NCI-H446 (cell line): Measurements from ENCODE around the gene NTNG2.

Experiments
- DNase-seq, 2 experiments: peaks; one replicate each; lab custom pipeline; 2025; lab: John Stamatoyannopoulos, UW

NTNG2 gene

DNA sequence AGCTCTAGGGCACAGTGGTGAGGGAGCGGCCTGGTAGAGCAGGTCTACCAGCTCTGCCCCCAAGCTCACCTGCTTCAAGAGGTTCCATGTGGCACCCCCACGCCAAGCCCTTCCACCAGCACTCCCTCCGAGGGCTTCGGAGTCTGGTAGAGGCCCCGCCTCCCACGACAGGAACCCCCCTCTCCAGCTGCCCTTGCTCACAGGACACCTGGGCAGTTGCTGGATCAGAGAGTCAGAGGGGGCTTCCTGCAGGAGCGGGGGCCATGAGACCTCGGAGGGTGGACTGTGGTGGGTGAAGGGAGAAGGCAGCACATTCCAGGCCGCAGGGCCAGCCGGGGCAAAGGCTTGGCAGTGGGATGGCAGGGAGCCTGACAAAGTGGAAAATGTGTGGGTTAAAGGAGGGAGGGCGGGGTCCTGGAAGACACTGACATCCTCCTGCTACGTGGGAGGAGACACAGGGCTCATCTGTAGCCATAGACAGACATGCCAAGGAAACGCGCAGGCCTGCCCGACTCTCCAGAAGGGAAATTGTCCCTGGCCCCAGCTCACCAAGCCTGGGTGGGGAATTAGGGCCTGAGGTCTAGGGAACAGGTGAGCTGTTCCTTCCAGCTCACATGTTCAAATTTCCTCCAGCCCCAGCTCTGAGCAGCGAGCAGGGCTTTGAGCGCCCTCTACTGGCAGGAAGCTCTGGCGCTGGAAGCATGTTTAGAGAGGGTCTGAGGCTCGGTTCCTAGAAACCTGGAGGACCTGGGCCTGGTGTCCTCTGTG, 74.2 kb downstream of the NTNG2 start:
- DNase-seq = peak; percentile 33 to 67

DNA sequence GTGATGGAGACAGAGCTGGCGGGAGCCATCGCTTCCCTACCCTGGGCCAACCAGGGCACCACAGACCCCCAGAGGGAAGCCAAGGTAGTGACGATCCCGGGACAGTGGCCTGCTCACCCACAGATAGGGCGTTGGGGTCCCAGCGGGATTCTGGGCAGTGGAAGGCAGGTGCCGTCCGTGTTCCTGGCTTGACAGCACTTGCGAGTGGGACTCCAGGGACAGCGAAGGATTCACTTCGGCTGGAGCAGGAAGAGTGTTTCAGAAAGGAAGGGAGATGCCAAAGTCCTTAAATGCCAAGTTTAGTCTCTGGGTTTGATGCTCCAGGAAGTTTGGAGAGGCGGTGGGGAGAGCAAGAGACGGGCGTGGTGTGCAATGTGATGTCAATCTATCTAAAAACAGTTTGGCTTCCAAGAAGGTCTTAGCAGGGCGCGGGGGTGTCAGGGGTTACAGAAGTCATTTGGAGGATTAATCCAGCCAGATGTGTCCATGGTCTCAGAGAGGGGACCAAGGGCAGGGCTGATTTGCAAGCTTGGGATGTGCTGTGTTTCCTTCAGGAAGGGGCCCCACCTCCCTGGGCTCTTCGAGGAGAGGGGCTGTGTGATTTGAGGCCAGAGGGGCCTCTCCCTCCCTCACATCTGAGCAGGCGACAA, 74.9 kb downstream of the NTNG2 start:
- no peak for DNase-seq

DNA sequence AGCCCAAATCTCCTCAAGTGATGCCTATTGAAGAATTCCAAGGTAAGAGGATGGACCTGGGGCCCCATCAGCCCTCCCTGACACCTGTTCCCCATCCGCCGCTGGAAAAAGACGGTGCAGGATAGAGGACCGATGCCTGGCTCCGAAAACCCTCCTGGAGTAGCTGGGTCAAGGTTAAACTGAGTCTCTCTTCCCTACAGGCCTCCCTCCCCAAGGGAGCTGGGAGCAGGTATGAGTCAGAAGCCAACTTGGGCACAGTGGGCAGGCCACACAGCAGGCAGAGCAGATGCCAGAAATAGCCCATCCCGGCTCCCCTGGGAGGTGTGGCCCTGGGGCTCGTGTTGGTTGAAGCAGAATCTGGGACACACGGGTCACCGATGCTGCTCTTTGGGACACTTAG, 75.6 kb downstream of the NTNG2 start:
- DNase-seq = no peak

DNA sequence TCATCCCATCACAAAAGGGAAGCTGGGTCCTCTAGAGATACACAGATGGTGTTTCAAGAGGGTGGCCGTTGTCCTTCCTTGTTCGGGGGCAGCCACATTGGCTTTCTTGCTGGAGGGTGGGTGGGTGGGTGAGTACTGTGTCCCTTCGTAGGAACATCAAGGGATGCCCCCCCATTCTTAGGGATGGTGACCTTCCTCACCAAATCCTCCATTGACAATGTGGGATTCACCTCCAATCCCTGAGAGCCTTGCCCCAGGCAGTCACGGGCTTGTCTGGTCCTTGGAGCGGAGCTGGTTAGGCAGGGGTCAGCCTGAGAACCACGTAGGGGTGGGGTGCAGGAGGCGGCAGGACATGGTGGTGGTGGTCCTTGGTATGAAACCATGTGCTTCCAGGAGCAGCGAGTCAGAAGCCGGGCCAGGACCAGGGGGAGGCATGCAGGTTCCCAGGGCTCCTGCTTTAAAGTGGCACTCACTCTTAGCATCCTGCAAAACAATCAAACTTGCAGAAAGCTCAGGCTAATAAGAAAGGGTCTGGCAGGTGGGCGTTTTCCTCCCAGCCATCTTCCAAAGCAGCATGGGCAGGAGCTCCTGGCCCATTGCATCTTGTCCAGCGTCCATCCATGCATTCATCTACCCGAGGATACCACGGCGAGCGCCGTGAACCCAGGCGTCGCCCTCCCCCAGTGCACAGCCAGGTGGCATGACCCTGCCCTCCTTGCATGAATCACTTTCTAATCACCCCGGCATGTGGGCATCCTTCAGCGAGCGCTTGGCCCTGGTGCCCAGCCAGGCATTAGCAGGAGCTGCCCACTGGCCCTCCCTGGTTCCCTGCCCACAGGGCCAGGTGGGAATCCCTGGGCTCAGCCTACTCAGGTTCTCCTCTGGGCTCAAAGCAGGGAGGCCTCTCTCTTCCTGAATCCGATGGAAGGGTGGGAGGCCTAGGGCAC, 76.4 kb downstream of the NTNG2 start:
- DNase-seq = no peak

DNA sequence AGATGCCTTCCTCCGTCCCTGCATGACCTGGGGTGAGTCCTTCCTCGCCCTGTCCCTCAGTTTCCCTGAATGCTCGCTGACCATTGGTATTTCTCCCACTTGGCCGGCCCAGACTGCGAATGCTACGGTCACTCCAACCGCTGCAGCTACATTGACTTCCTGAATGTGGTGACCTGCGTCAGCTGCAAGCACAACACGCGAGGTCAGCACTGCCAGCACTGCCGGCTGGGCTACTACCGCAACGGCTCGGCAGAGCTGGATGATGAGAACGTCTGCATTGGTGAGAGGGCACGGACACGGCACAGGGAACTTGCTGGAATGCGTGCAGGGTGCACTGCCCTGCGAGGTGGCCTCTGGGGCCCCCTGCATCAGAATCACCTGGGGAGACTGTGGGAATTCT, 77.1 kb downstream of the NTNG2 start:
- no peak for DNase-seq

DNA sequence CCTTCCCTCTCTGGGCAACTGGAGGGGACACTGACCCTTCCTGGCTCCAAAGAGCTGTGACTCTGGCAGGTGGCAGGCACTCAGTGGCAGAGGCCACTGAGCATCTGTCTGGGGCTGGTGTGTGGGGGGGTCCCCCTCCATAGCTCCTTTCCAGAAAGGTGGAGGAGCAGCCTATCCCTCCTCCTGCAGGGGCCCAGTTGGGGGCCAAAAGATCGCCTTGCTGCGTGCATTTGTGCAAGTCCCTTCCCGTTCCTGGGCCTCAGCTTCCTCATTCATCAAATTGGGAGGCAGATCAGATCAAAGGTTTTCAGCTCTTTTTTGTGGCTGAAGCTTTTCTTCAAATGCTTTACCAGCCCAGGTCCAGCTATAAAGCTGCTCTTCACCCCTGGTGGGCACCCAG, 77.7 kb downstream of the NTNG2 start:
- no peak for DNase-seq

DNA sequence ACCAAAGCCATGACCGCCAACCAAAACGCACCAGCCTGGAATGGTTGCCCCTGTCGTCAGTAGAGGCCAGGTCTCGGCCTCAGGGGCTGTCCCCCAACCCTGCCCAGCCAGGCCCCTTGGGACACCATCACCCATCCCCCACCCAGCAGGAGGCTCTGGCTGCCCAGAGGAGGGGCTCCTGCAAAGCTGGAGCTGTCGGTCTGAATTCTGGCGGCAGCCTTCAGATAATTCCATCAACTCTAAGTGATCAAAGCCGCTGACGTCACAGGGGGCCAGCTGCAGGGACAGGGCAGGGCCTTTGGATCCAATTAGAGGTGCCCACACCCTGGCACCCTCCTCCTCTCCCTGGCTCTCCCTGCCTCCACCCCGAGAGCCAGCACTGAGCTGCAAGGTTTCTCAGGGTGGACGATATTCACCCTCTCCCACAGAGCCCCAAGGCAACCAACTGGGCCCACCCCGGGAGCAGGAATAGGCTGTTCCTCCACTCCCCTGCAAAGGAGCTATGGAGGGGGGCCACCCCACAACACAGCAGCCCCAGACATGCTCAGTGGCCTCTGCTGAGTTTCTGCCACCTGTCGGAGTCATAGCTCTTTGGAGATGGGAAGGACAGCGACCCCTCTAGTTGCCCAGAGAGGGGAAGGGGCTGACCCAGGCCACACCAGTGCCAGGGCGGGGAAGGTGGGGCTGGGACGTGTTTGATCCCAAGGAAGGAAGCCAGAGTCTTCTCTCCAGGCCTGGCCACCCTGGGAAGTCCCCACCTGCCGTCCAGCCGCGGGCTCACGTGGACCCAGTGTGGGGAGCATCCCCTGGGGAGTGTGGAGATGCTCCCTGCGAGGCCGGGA, 78.4 kb downstream of the NTNG2 start:
- DNase-seq = no peak

DNA sequence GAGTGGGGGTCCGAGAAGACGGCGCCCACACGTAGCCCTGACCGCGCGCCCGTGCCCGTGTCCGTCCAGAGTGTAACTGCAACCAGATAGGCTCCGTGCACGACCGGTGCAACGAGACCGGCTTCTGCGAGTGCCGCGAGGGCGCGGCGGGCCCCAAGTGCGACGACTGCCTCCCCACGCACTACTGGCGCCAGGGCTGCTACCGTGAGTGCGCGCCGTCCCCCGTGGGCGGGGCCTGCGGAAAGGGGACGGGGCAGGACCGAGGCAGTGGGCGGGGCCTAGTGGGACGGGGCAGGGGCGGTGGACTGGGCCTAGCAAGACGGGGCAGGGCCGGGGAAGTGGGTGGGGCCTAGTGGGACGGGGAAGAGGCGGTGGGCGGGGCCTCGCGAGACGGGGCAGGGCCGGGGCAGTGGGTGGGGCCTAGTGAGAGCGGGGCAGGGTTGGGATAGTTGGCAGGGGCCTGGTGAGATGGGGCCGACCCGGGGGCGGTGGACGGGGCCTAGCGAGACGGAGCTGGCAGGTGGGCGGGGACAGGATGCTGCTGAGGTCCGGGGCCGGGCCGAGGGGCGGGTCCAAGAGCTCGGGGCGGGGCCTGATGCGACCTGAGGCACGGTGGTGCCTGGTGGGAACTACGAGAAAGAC, 79.1 kb downstream of the NTNG2 start:
- DNase-seq = peak; percentile 9 to 68

DNA sequence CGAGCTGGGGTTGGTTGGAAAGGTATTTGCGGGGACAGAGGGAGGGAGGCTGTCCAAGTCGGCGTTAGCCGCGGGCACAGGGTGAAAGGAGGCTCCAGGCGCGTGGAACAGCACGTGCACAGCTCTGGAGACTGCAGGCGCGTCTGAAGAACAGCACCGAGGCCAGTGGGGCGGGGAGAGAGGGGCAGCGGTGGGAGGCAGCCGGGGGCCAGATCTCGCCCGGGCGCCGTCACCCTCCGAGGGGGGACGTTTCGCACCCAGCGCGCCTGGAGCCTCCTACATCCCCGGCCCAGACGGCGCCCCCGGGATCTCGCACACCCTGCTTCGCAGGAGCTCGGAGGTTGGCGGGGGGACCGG, 79.6 kb downstream of the NTNG2 start:
- no peak for DNase-seq

DNA sequence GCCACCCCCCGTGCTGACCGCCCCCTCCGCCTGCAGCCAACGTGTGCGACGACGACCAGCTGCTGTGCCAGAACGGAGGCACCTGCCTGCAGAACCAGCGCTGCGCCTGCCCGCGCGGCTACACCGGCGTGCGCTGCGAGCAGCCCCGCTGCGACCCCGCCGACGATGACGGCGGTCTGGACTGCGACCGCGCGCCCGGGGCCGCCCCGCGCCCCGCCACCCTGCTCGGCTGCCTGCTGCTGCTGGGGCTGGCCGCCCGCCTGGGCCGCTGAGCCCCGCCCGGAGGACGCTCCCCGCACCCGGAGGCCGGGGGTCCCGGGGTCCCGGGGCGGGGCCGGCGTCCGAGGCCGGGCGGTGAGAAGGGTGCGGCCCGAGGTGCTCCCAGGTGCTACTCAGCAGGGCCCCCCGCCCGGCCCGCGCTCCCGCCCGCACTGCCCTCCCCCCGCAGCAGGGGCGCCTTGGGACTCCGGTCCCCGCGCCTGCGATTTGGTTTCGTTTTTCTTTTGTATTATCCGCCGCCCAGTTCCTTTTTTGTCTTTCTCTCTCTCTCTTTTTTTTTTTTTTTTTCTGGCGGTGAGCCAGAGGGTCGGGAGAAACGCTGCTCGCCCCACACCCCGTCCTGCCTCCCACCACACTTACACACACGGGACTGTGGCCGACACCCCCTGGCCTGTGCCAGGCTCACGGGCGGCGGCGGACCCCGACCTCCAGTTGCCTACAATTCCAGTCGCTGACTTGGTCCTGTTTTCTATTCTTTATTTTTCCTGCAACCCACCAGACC, 80.2 kb downstream of the NTNG2 start:
- no peak for DNase-seq

DNA sequence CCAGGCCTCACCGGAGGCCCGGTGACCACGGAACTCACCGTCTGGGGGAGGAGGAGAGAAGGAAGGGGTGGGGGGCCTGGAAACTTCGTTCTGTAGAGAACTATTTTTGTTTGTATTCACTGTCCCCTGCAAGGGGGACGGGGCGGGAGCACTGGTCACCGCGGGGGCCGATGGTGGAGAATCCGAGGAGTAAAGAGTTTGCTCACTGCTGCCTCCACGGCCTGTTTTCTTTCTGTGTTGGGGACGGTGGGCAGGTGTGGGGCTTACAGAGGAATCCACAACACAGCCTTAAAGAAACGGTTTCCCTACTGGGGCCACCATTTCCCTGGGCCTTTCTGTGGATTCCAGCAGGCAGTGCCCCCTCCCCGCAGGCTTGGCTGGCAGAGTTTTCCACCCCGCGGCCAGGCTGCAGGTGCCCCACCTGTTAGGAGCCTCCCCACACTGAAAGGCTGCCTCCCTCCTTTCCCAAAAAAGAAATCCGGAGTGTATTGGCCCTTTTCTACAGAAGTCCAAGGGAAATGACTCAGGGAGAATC, 80.8 kb downstream of the NTNG2 start:
- DNase-seq = no peak

DNA sequence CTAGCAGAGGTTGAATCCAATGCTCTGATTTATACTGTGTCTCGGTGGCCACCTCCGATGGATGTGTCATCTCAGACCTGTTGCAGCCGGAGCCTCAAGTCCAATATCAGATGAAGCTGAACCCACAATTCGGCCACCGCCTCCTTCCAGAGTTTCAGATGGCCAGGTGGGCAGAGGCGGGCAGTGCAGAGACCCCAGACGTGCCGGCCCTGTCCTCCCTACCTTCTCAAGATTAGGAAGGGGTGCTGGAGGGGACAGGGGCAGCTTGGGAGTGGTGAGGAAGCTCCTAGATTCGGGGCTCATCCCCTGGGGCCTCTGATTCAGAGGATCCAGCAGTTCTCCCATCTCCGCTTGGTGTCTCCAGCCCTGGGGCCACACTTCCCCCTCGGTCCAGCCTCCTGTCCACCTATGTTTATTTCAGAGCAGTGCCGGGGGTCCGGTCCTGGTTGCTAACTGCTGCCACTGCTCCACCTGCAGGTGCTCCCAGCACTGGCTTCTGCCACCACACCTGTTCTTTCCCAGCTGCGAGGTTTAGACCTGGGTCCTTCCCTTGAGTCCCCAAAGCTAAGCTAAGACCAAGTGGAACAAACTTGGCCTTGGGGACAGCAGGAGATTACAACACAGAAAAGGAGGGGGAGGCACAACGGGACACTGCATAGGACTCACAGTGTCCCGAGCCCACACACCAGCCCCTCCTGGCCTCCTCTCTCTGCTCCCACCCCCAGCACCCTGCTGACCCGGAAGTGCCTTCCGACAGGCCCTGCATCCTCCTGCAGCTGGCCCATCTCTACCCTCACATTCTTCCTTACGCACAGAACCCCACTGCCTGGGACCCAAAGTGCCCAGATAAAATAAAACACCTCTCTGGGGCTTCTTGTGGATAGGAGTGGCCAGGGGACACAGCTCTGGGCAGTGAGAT, 81.6 kb downstream of the NTNG2 start:
- DNase-seq = no peak

DNA sequence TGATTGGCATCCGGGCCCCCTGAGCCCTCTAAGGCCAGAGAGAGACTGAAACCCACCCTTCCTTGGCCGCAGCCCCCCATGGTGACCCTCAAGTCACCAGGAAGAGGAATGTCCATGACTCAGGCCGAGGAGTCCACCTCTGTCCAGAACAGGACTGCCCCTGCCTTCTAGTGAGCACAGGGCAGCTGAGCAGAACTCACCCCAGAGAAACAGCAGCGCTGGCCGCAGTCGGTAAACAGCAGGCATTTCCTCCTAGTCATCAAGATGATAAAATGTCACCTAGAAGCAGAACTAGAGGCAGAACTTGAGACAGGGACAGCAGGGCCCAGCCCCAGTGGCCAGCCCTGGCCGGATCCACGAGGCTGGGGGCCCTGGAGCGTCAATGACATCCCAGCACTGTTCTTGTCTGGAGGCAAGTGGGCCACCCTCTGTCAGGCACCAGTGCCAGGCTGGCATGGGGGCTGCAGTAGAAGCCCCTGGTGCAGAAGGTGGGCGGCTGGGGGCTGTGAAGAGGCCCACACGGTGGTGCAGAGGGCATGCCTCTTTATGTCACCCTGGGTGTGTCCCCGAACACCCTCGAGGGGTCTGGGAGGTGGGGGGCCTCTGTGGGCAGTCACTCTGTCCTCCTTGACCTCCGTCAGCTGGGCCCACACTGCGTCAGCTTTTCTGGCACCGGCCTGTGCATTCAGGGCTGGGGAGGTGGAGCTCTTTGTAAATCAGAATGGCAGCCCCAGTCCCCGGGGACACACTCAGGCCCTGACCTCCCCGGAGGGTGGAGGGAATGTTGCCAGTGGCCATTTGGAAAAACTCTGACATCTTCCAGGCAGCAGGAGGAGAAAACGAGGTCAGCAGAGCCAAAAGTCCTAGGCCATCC, 83.0 kb downstream of the NTNG2 start:
- DNase-seq = no peak

DNA sequence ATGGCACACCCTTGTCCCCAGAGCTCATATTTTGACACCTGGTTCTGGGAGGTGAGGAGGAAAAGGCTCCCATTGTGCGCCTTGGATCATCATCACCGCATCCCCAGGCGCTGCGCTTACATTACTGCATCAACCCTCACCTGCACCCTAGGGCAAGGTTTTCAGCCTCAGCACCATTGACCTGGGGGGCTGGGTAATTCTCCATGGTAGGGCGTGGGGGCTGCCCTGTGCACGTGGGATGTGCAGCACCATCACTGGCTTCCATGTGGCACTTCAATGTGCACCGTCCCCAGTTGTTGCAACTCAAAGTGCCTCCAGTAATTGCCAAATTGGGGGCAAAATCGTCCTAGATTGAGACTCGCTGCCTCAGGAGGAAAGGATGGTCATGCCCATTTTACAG, 83.6 kb downstream of the NTNG2 start:
- no peak for DNase-seq

DNA sequence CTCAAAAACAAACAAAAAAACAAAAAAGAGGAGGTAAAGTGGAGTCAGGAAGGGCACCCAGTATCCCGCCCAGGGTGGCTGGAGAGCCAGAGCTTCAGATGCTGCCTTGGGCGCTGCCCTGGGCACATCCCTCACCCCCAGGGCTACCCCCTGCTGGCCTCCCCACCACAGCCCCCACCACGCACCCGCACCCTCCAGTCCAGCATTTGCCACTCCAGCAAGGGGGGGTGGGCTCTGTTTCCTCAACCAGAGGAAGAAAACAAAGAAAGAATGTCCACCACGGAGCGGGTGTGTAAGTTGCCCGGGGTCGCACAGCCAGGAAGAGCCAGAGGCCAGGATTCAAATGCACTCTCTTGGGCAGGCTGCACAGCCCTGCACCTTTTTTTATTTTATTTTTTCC, 86.1 kb downstream of the NTNG2 start:
- no peak for DNase-seq

DNA sequence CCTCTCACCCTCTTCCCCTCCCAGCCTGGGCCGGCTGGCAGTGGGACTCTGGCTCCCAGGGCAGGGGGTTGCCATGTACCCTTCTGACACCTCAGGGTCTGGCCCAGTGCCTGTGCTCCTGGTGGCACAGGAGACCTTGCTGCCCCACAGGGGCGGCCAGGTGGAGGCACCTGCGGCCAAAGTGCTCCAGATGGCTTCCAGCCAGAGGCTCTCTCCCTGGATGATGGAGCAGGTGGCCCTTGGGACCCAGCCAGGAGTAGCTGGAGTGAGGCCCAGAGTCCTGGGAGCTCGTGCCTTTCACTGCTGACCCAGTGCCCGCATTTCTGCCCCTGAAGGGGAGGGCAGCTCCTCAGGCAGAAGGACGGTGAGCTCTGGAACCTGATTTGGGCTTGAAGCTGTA, 87.3 kb downstream of the NTNG2 start:
- no peak for DNase-seq

DNA sequence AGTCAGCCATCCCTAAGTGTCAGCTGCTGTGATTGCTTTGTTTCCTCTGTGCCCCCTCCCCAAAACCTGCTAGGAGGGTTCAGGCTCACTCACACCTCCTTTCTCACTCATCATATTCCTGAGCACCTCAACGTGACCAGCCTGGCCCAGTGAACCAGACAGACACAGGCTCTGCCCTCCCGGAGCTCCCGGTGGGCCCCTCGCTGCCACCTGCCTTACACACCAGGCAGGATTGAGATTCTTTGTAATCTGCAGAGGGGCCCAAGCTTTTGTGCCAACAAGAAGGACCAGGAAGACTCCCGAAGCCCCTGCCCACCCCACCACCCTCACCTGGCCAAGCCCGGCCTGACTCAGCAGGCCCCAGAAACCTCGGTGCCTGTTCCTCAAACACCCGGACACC, 87.8 kb downstream of the NTNG2 start:
- DNase-seq = no peak
